Measurements from ENCODE around the gene PDE4B. TPM values are rescaled to one million over a fixed set of nuclear protein-coding genes. Genes with fewer than 3 reads are reported as not detected.
A peak's percentile ranks its signal among the peaks of the same experiment; 100 is the strongest.

Gene PDE4B
- total RNA-seq, 4 donors from 2014 or later: 3.7 to 16.6 (median 5.1) TPM

GRCh38 chr1:65880611-65881010 is 87.9 kb downstream of the PDE4B start:
- intact Hi-C loops (cut with DNase I): no loop called here
- H3K4me3 ChIP-seq: no peak overlapping the region
- peaks cover 0 to 11% (median 5%) of the 10 kb centered on the region in 4 donors for H3K4me1 ChIP-seq
- no peak for DNase-seq (ENCODE audit: extremely low spot score)
- no peak overlapping the region for H3K27ac ChIP-seq (replicated peaks in 1 of 4)
- WGBS: 75% methylated on average over 4 of the region's 4 CpGs
- H3K9me3 ChIP-seq: peaks cover 0 to 10% (median 0%) of the 10 kb centered on the region in 4 donors
- no peaks in the 10 kb centered on the region for H3K36me3 ChIP-seq
- H3K27me3 ChIP-seq: no peaks in the 10 kb centered on the region
- no peak for TF ChIP-seq POLR2A (IDR thresholded peaks at IDR 0.05; ENCODE audit: low read depth)
- no peak for TF ChIP-seq POLR2AphosphoS5 (IDR thresholded peaks at IDR 0.05)
- no peak for TF ChIP-seq CTCF (IDR thresholded peaks at IDR 0.05)

- Histone ChIP-seq H3K9me3 (peaks cover 0 to 10% (median 0%) of the 10 kb centered on the region in 4 donors), H3K27ac (replicated peaks in 1 of 4) (peak overlapping the region in 1 of 4 donors; percentile 3), H3K36me3 (no peaks in the 10 kb centered on the region), H3K4me3 (no peak overlapping the region), H3K4me1 (peaks cover 0 to 11% (median 5%) of the 10 kb centered on the region in 4 donors), H3K27me3 (no peaks in the 10 kb centered on the region)
- DNase-seq (ENCODE audit: extremely low spot score): no peak
- intact Hi-C loops (cut with DNase I): no loop called here
- WGBS: 65% methylated on average over 2 of the region's 2 CpGs
- no peak for TF ChIP-seq EP300 (IDR thresholded peaks at IDR 0.05)
- TF ChIP-seq CTCF (IDR thresholded peaks at IDR 0.05): no peak
- no peak for TF ChIP-seq POLR2A (IDR thresholded peaks at IDR 0.05; ENCODE audit: low read depth)
- no peak for TF ChIP-seq POLR2AphosphoS5 (IDR thresholded peaks at IDR 0.05)
These were observed 88.4 kb downstream of the PDE4B start for GRCh38 chr1:65881067-65881594.

GRCh38 chr1:65882076-65882475 is 89.4 kb downstream of the PDE4B start:
- Histone ChIP-seq H3K4me1 (peaks cover 0 to 11% (median 5%) of the 10 kb centered on the region in 4 donors), H3K36me3 (no peaks in the 10 kb centered on the region), H3K9me3 (peaks cover 0 to 8% (median 0%) of the 10 kb centered on the region in 4 donors), H3K27me3 (no peaks in the 10 kb centered on the region), H3K4me3 (no peak overlapping the region), H3K27ac (replicated peaks in 1 of 4) (no peak overlapping the region)
- intact Hi-C loops (cut with DNase I): no loop called here
- TF ChIP-seq POLR2A (IDR thresholded peaks at IDR 0.05; ENCODE audit: low read depth): no peak
- TF ChIP-seq CTCF (IDR thresholded peaks at IDR 0.05): no peak
- TF ChIP-seq EP300 (IDR thresholded peaks at IDR 0.05): no peak
- TF ChIP-seq POLR2AphosphoS5 (IDR thresholded peaks at IDR 0.05): no peak
- DNase-seq (ENCODE audit: extremely low spot score): no peak
- WGBS: 27% methylated on average over 1 of the region's 1 CpG

GRCh38 chr1:65889441-65889840 is 96.7 kb downstream of the PDE4B start:
- H3K4me3 ChIP-seq: no peak overlapping the region
- no peak for DNase-seq (ENCODE audit: extremely low spot score)
- no peaks in the 10 kb centered on the region for H3K4me1 ChIP-seq
- intact Hi-C loops (cut with DNase I): no loop called here
- no peak overlapping the region for H3K27ac ChIP-seq (replicated peaks in 1 of 4)
- no peak for TF ChIP-seq CTCF (IDR thresholded peaks at IDR 0.05)
- H3K9me3 ChIP-seq: peaks cover 0 to 6% (median 0%) of the 10 kb centered on the region in 4 donors
- no peaks in the 10 kb centered on the region for H3K36me3 ChIP-seq
- H3K27me3 ChIP-seq: no peaks in the 10 kb centered on the region

GRCh38 chr1:65890201-65890843 is 97.6 kb downstream of the PDE4B start:
- Histone ChIP-seq H3K36me3 (no peaks in the 10 kb centered on the region), H3K27me3 (no peaks in the 10 kb centered on the region), H3K9me3 (peaks cover 0 to 6% (median 0%) of the 10 kb centered on the region in 4 donors), H3K27ac (replicated peaks in 1 of 4) (no peak overlapping the region), H3K4me3 (no peak overlapping the region), H3K4me1 (no peaks in the 10 kb centered on the region)
- WGBS: 22% methylated on average over 3 of the region's 3 CpGs
- DNase-seq (ENCODE audit: extremely low spot score): no peak
- intact Hi-C loops (cut with DNase I): no loop called here
- TF ChIP-seq POLR2A (IDR thresholded peaks at IDR 0.05; ENCODE audit: low read depth) (no peak), CTCF (IDR thresholded peaks at IDR 0.05) (no peak), EP300 (IDR thresholded peaks at IDR 0.05) (no peak), POLR2AphosphoS5 (IDR thresholded peaks at IDR 0.05) (no peak)

Data from esophagus muscularis mucosa (tissue), 4 donors.